GM18498 (cell line): ENCODE data around the gene SPOPL.
"Not testable (repeated sequence)": the region's sequence is repeated elsewhere in the genome, so short reads cannot be mapped to it uniquely, and the experiment has no call there.

Source experiments
- ATAC-seq: cut with Tn5 transposase; IDR thresholded peaks from one replicate; pipeline ENCODE4 v1.9.1; 2021; ENCODE audit warnings: mild to moderate bottlenecking, moderate library complexity; ENCODE audit not compliant: unreplicated experiment

The SPOPL gene

DNA sequence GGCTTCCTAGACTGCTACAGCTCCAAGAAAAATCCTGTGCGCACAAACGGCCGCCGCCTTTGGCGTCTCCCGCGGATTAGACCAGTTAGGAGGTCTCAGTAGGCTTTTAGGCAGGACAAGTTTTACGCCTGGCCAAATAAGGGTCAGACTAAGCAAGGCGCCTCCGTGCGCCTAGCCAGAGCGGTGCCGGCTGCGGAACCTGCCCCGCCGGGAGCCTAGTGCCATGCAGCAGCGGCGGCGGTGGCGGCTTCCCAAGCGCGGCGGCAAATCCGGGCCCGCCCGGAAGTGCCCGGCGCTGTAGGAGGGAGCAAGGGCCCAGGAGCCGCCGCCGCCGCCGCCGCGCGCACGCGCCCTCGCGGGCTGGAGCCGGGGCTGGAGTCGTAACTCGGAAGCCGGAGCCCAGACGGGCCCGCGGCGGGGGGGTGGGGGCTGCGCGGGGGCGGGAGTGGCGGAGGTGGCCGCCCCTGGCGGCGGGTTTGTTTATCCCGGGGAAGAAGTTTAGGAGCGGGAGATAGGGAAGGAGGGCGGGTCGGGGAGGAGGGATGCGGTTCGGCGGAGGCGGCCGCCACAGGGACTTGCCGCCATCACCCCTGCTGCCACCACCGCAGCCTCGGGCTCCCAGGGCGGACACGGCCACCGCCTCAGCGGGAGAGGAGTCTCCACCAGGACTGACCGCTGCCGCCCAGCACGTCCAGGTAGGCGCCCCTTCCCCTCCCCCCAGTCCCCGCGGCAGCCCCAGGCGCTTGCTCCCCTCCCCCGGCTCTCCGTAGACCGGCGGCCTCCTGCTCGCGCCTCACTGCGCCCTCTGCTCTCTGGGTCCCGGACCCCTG lies at the start of gene SPOPL:
TSS of gene SPOPL (plus strand) at position 346 of the 830 bp plus-strand sequence. CDS start 48,447 bp downstream, outside the sequence.
- ATAC-seq = peak; percentile 86

- no peak for ATAC-seq
Measured at GRCh38 chr2:138452324-138452723, 49.2 kb upstream of the SPOPL start.

- ATAC-seq = no peak
Measured at GRCh38 chr2:138453815-138454214, 47.8 kb upstream of the SPOPL start.

DNA sequence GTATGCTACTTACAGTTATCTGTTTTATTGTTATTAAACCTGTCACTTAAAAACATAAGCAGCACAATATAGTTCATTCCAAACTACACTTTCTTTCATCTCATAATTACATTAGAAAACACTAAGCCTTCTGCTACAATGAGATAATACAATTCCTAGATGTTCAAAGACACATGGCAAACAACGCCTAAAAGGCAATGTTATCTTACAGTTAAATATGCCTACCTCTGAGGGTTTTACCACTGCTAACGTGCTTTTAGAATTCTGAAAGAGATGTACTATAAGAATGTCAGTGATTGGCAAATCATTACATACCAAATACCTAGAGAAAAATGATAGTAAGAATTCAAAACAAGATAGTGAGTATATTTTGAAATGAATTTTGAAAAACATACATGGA lies 46.8 kb upstream of the SPOPL start:
- ATAC-seq = no peak

DNA sequence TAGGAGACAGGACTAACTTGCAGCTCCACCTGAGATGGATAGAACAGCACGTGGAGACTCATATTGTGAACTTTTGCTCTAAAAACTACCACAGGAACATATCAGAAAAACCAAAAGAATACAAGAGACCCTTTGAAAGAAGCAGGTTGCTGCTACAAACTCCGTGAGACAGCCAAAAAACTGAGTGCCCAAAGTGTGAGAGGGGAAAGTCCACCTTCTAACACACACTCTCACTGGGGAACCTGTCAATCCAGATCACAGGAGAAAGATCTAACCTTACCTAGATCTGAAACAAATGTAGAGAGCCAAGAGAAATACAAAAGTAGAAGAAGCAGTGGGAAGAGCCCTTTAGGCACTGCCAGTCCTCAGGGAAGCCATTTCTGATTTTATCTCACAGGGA lies 46.3 kb upstream of the SPOPL start:
- no peak for ATAC-seq

- no peak for ATAC-seq
Measured at GRCh38 chr2:138455691-138456090, 45.9 kb upstream of the SPOPL start.

DNA sequence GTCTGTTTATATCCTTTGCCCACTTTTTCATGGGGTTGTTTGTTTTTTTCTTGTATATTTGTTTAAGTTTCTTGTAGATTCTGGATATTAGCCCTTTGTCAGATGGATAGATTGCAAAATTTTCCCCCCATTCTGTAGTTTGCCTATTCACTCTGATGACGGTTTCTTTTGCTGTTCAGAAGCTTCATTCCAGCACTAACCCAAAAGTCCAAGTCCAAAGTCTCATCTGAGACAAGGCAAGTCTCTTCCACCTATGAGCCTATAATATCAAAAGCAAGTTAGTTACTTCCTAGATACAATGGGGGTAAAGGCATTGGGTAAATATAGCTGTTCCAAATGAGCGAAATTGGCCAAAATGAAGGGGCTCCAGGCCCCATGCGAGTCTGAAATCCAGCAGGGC lies 38.9 kb upstream of the SPOPL start:
- not testable (repeated sequence) for ATAC-seq

DNA sequence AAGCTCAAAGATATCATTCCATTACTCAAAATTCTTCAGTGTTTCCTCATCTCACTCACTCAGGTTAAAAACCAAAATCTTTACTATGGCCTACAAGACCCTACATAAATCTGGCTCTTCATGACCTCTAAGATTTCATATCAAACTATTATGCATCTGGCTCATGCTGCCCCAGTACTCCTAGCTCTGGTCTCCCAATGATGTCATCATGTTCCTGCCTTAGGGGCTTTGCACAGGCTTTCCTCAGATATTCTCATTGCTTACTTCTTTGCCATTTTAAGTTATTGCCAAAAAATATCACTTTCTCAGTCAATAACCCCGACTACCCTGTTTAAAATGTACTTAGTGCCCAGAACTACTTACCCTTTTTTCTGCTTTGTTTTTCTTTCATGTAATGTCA lies 33.0 kb upstream of the SPOPL start:
- no peak for ATAC-seq

DNA sequence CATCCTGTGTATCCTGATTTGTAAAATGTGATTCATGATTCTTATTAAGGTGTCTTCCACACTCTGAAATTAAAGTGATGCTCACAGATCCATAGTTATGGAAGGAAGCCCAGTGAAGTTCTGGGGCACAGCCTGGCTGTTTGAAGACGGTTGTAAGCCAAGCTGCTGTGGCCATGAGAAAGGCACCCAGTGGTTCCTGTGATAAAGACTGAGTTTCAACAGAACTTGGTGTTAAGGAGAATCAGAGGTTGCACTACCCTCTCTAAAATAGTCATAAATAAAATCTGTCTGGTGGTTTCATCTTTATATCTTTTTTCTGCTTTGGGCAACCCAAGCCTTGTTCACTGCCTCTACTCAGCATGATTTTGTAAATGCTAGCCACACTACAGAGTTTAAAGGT lies 32.2 kb upstream of the SPOPL start:
- no peak for ATAC-seq

DNA sequence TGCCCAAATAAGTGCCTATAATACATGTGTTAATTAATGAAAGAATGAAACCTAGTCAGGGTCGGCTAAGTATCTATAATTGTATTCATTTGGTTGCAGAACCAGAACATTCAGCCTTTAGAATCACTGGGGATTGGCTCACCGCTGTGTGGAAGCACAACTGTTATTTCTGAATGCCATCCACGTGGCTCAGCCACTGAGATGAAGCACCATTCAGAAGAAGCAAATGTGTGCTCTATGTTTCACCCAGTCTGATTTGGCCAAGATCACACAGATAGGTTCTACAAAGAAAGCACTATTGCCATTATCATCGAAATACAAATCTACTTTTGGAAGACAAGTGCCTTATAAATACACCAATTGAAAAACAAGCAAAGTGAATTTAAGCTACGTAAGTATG lies 30.6 kb upstream of the SPOPL start:
- no peak for ATAC-seq

DNA sequence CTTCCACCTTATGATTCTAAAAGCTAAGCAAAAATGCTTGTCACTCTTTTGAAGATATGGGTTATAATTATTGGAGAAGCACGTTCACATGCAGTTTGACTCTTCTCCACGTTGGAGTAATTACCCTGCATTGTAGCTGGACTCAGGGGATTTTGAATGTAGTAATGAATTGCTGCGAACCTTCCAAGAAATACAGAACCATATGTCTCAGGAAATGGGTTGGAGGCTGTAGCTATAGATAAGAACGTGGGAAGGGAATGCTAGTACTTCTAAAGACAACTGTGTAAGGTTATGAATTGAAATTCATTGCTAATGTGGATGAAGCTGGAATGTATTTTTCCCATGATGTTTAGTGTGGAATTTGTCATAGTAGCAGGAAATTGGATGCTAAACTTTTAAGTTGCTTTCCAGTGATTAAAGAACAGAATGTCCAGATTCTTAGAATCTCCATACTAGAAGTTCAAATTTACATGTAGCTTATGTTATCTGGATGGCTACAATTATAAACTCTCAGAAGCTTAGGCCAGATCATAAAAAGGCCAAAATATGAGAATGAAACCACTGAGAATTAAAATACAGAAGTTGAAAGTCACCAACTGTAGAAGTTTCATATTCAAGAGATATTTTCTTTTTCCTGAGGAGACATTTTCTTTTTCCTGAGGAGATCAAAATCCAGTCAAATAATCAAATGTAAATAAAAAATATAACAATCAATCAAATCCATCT lies 27.3 kb upstream of the SPOPL start:
- ATAC-seq = no peak

- peak; percentile 92 for ATAC-seq
Measured at GRCh38 chr2:138475277-138475776, 26.2 kb upstream of the SPOPL start.

- no peak for ATAC-seq
Measured at GRCh38 chr2:138476186-138476585, 25.4 kb upstream of the SPOPL start.

DNA sequence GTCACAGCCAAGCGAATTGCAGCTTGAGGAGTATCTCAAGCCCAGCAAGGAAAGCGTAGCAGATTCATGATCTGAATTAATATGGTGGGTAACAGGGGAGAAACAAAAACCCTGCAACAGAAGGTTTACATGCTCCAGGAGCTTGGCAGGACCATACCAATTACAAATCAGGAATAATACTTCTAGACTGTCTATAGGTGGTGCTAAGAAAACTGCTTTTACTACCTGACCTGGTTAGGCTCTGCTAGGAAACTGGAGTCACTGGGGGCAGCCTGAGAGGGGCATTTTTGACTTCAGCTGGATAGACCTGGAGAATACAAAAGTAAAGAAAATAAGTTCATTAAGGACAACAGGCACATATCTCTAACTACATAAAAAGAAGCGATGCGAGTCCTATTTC lies 24.6 kb upstream of the SPOPL start:
- ATAC-seq = peak; percentile 39

DNA sequence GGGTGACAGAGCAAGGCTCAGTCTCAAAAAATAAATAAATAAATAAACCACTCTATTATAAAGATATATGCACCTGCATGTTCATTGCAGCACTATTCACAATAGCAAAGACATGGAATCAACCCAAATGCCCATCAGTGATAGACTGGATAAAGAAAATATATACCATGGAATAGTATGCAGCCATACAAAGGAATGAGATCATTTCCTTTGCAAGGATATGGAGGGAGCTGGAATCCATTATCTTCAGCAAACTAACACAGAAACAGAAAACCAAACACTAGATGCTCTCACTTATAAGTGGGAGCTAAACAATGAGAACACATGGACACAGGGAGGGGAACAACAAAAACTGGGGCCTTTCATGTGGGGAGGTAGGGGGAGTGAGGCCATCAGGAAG lies 18.8 kb upstream of the SPOPL start:
- ATAC-seq = not testable (repeated sequence)

- ATAC-seq = no peak
Measured at GRCh38 chr2:138485019-138485418, 16.6 kb upstream of the SPOPL start.

- no peak for ATAC-seq
Measured at GRCh38 chr2:138486363-138487198, 15.0 kb upstream of the SPOPL start.

DNA sequence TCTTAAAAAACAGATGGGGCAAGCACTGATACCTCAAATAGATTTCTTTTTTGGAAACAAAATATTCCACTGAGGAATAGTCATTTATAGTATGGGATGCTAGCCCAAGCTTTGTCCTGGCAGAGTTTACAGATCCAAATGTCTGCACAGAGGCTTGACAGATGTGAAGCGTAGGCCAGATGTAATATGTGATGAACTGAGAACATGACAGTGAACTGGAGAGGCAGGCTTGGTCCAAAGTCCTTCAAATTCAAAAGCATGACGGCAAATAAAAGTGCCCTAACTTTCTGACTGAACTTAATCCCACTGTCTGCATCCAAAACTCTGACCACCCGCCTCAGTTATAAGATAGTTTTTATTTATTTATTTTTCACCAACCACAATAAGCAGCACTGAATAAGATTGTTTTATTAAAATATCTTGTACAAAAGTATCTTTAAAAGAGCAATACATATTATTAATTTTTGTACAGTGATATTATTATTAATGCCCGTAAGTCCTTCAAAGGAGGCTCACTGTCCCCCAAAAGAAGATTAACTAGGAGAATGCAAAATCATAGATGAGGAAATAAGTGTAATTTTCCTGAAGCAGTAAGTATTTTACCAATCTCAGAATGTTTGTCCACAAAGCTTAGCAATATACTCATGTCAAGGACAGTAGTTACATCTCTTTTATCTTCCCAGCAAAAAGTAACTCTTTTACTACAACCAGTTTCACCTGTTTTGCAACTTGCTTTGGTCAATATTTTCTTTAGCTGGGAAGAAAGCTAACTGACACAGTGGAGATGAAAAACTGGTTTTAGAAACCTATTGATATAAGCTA lies 10.7 kb upstream of the SPOPL start:
- no peak for ATAC-seq

DNA sequence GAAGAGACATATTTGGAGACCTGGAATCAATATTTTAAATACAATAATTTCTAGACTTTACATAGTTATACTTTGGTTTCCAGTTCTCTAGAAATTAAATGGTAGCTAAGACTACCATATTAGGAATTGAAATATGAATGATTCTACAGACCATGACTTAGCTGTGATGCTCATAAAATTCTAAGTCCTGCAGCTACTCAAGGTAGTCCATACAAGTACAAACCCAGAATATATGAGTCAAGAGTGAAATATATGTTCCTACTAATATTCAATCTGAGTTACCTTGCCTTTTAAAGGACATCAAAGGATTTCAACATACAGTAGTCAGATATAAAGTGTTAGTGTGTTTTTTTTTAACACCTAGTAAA lies 10.1 kb upstream of the SPOPL start:
- no peak for ATAC-seq

DNA sequence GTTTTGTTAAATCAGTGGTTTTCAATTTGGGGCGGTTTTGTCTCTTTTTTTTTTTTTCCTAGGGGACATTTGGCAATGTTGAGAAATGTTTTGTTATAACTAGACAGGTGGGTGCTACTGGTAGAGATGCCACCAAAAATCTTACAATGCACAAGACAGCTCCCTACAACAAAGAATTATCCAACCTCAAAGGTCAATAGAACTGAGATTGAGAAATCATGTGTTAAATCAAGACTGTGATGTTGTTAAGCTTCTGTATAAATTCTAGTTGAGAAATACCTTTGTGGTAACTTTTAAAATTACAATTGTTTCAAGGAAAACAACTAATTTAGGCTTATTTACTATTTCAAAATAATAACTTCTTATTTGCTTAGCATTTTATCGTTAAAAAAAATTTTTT lies 9.4 kb upstream of the SPOPL start:
- no peak for ATAC-seq
